Fibroblast of villous mesenchyme (primary cell): ENCODE measurements around the gene ST3GAL5. TPM values are rescaled to one million over a fixed set of nuclear protein-coding genes. Genes with fewer than 3 reads are reported as not detected.

Experiments used
- DNase-seq: peaks from one replicate; pipeline ENCODE4 v3.0.0-alpha.2; 2010; ENCODE audit warnings: low read depth
- H3K4me3 ChIP-seq: 2 replicates; pipeline ENCODE4 v1.5.1; 2011; ENCODE audit warnings: low read depth, mild to moderate bottlenecking, low read length
- small RNA-seq: library from RNA; depleted of rRNA; stranded (forward); fragments of <200 nt; gene quantifications from one replicate; pipeline ENCODE3, GENCODE V24; 2012
- total RNA-seq: library from RNA; depleted of rRNA; stranded (reverse); fragments of >200 nt; gene quantifications from 2 replicates; pipeline ENCODE4 v1.2.3, GENCODE V29; 2012
- TF ChIP-seq, protein P1 (sequence below): IDR thresholded peaks from 2 replicates; pipeline ENCODE4 v1.5.1; 2012; ENCODE audit warnings: low read depth, mild to moderate bottlenecking, low read length; ENCODE audit not compliant: insufficient read depth

The ST3GAL5 gene
- total RNA-seq, 1 donor, result 27.6 TPM

DNA sequence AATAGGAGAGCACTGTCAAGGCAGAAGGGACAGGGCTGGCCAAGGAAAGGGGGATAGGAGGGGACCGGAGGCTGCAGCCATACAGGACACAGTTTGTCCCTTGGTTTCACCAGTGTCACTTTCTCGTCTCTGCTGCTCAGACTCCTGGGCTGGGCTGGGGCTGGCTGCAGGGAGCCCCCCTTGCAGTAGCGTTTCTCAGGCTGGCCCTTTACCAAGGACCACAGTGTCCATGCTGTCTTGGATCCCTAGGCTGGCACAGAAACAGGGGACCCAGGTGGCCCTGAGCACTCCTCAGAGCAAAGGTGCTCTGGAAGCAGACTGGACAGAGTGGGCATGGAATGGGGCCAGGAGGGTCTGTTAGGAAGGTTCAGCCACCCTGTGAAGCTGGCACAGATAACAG, 100.2 kb downstream of the ST3GAL5 start:
- DNase-seq, result no peak
- no peak overlapping the region for H3K4me3 ChIP-seq
- TF ChIP-seq, protein P1, sequence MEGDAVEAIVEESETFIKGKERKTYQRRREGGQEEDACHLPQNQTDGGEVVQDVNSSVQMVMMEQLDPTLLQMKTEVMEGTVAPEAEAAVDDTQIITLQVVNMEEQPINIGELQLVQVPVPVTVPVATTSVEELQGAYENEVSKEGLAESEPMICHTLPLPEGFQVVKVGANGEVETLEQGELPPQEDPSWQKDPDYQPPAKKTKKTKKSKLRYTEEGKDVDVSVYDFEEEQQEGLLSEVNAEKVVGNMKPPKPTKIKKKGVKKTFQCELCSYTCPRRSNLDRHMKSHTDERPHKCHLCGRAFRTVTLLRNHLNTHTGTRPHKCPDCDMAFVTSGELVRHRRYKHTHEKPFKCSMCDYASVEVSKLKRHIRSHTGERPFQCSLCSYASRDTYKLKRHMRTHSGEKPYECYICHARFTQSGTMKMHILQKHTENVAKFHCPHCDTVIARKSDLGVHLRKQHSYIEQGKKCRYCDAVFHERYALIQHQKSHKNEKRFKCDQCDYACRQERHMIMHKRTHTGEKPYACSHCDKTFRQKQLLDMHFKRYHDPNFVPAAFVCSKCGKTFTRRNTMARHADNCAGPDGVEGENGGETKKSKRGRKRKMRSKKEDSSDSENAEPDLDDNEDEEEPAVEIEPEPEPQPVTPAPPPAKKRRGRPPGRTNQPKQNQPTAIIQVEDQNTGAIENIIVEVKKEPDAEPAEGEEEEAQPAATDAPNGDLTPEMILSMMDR, result no peak

DNA sequence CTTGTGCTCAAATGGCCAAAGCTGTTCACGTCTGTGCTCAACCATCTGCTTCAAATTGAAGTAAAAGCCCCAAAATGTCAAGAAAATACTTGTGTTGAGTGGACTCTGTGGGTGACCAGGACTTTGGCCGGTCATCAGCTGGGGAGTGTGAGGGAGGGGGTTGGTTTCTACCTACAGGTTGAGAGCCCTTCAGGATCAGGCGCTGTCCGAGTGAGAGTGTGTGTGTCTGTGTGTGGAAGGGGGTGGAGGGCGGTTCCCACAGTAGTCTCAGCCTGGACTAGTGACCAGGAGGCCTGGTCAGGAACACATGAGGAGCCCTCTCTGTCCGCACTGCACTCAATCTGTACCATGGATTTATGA, 100.8 kb downstream of the ST3GAL5 start:
- H3K4me3 ChIP-seq, result no peak overlapping the region
- DNase-seq, result no peak
- TF ChIP-seq, protein P1, result no peak

DNA sequence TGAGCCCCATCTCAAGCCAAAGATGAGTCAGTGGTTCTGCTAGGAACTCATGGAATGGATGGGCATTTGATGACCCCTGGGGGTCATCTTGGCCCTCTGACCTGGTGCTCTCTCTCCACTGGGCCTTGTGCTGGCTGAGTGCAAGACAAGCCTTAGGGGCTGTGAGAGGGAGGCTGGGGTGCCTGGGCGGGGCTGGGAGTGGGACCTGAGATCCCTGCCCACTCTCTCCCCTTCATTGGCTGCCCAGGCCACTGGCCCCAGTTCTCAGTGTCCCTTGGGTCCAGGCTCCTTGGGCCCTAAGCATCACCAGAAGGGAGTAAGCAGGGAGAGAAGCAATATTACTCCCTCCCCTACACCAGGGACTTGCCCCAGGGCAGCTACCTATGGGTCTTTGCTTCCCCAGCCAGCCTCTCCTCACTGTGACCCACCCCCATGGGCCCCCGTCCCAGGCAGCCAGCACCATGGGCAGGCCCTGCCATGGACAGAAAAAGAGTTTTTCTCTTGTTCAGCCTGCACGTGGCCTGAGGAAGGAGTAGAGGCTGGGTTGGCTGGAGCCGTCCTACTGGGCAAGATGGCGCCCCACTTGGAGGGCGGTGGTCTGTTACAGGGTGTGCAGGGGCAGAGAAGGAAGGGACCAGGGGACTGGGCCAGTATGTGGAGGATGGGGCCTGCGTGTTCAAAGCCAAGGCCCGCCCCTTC, 101.4 kb downstream of the ST3GAL5 start:
- TF ChIP-seq, protein P1, result no peak
- no peak for DNase-seq

More for the DNA sequence above, 101.4 kb downstream of the ST3GAL5 start:
- no peak overlapping the region for H3K4me3 ChIP-seq

Small RNA genes lying within 50 kb of the gene (small RNA-seq; reads per million reads assigned to genes)
- gene RN7SKP83, result not detected

Other genes with a start within 250 kb of the ST3GAL5 start
- not detected in 2 replicates for gene SFTPB, start 220.8 kb downstream of the ST3GAL5 start, total RNA-seq
- not detected in 2 replicates for gene GNLY, start 194.6 kb downstream of the ST3GAL5 start, total RNA-seq
- gene ATOH8, start 135.0 kb downstream of the ST3GAL5 start, total RNA-seq, result 6.8 and 9.1 TPM in 2 replicates
- gene POLR1A, start 216.9 kb upstream of the ST3GAL5 start, total RNA-seq, result 23.8 and 33.7 TPM in 2 replicates
- gene PTCD3, start 217.2 kb upstream of the ST3GAL5 start, total RNA-seq, result 63.1 and 110 TPM in 2 replicates